Measurements from ENCODE around the gene DLGAP1.
A peak's percentile ranks its signal among the peaks of the same experiment; 100 is the strongest.

DLGAP1 gene

DNA sequence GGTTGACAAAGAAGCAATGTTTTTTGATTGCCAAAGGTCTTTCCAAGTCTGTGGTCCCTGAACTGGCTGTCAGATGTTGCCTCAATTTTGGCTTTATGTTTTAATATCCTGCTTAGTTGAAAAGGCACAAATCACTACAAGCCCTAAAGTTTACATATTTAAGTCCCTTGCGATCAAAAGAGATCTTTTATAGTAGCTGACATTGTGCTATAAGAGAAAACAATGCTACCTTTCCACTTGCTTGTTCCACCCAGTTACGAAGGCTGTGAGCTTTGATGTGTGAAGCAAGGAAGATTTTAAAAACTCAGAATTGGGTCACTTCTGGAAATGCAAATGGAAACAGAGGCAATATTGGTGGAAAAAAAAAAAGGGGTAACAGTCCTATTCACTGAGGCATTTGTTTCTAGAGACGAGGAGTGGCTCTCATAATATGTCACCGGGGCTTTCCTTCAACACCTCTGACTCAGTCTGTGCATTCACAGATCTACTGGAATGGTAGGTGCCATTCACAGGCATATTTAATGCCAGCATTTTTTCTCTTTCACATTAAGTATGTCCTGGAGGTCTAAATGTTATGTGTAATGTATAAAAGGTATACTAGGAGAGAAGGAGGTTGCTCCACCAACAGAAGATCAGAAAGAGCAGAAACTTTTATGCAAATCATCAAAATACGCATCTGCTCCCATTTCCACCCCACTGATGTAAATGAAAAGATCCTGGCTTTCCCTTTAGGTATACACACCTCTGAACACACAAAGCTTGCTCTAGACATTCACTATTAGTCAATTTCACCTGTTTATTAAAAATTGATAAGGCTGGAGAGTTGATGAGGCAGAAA, 913.3 kb downstream of the DLGAP1 start:
- Histone ChIP-seq H4K20me1 (ENCODE audit: insufficient read depth, low read length) (no peaks in the 10 kb centered on the region), H3F3A (ENCODE audit: insufficient read depth, low read length) (no peaks in the 10 kb centered on the region), H3K27ac (ENCODE audit: low read depth, low read length, poor library complexity, severe bottlenecking) (no peak overlapping the region), H3K9me2 (ENCODE audit: low read depth, low read length) (no peaks in the 10 kb centered on the region), H3K9ac (ENCODE audit: low read length) (no peak overlapping the region), H3K4me3 (ENCODE audit: low read depth, low read length, poor library complexity, severe bottlenecking) (no peak overlapping the region), H3K4me1 (ENCODE audit: insufficient read depth, low read length, severe bottlenecking) (peaks cover 24% of the 10 kb centered on the region), H3K79me2 (ENCODE audit: insufficient read depth, low read length) (no peaks in the 10 kb centered on the region), H3K9me3 (ENCODE audit: low read length) (no peaks in the 10 kb centered on the region), H3K4me2 (ENCODE audit: low read length) (peak overlapping the region; percentile 21; the same call in 1 of the 2 replicates), H2AFZ (ENCODE audit: low read length) (no peak overlapping the region), H3K27me3 (ENCODE audit: insufficient read depth, low read length) (no peaks in the 10 kb centered on the region), H3K36me3 (ENCODE audit: insufficient read depth, low read length) (no peaks in the 10 kb centered on the region)
- TF ChIP-seq, protein P1, sequence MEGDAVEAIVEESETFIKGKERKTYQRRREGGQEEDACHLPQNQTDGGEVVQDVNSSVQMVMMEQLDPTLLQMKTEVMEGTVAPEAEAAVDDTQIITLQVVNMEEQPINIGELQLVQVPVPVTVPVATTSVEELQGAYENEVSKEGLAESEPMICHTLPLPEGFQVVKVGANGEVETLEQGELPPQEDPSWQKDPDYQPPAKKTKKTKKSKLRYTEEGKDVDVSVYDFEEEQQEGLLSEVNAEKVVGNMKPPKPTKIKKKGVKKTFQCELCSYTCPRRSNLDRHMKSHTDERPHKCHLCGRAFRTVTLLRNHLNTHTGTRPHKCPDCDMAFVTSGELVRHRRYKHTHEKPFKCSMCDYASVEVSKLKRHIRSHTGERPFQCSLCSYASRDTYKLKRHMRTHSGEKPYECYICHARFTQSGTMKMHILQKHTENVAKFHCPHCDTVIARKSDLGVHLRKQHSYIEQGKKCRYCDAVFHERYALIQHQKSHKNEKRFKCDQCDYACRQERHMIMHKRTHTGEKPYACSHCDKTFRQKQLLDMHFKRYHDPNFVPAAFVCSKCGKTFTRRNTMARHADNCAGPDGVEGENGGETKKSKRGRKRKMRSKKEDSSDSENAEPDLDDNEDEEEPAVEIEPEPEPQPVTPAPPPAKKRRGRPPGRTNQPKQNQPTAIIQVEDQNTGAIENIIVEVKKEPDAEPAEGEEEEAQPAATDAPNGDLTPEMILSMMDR (IDR thresholded peaks at IDR 0.05; ENCODE audit: low read length): no peak
- TF ChIP-seq EZH2 (IDR thresholded peaks at IDR 0.05; ENCODE audit: borderline replicate concordance, low read length): no peak

DNA sequence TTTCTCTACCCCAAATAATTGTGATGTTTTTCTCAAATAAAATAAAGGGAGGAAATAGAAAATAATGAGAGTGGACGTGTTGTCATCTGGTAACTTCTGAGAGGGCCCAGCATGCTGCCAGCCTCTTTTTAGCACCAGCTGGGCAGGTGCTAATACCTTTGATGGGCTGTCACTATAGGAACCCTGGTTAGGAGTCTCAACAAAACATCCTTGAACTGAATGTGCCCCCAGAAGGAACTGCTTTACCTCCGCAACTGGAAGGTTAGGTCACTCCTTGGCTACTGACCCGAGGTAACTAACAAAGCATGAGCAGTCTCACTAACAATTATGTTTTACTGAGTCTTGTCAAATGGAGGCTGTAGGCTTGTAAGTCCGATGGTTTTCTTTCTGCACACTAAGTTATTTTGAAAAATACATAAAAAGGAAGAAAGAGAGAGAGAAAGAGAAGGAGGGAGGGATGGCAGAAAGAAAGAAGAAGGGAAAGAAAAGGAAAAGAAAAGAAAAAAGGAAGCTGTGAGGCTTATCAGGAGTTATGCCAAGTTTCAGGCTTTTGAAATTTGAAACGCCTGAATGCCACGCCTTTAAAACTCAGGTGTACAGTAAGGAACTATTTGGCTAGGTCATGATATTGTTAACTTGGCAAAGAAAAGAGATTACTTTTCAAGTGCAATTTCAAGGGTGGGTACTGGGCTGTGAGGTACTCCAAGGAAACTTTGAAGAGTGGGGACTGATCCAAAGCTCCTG, 914.1 kb downstream of the DLGAP1 start:
- Histone ChIP-seq H3K9ac (ENCODE audit: low read length) (no peak overlapping the region), H3K4me1 (ENCODE audit: insufficient read depth, low read length, severe bottlenecking) (peaks cover 21% of the 10 kb centered on the region), H4K20me1 (ENCODE audit: insufficient read depth, low read length) (no peaks in the 10 kb centered on the region), H3K4me3 (ENCODE audit: low read depth, low read length, poor library complexity, severe bottlenecking) (no peak overlapping the region), H3K36me3 (ENCODE audit: insufficient read depth, low read length) (no peaks in the 10 kb centered on the region), H3K9me3 (ENCODE audit: low read length) (no peaks in the 10 kb centered on the region), H2AFZ (ENCODE audit: low read length) (no peak overlapping the region), H3K4me2 (ENCODE audit: low read length) (no peak overlapping the region; the same call in 1 of the 2 replicates), H3F3A (ENCODE audit: insufficient read depth, low read length) (no peaks in the 10 kb centered on the region), H3K27me3 (ENCODE audit: insufficient read depth, low read length) (no peaks in the 10 kb centered on the region), H3K9me2 (ENCODE audit: low read depth, low read length) (no peaks in the 10 kb centered on the region), H3K79me2 (ENCODE audit: insufficient read depth, low read length) (no peaks in the 10 kb centered on the region), H3K27ac (ENCODE audit: low read depth, low read length, poor library complexity, severe bottlenecking) (no peak overlapping the region)
- TF ChIP-seq, protein P1 (IDR thresholded peaks at IDR 0.05; ENCODE audit: low read length): no peak
- TF ChIP-seq EZH2 (IDR thresholded peaks at IDR 0.05; ENCODE audit: borderline replicate concordance, low read length): no peak

DNA sequence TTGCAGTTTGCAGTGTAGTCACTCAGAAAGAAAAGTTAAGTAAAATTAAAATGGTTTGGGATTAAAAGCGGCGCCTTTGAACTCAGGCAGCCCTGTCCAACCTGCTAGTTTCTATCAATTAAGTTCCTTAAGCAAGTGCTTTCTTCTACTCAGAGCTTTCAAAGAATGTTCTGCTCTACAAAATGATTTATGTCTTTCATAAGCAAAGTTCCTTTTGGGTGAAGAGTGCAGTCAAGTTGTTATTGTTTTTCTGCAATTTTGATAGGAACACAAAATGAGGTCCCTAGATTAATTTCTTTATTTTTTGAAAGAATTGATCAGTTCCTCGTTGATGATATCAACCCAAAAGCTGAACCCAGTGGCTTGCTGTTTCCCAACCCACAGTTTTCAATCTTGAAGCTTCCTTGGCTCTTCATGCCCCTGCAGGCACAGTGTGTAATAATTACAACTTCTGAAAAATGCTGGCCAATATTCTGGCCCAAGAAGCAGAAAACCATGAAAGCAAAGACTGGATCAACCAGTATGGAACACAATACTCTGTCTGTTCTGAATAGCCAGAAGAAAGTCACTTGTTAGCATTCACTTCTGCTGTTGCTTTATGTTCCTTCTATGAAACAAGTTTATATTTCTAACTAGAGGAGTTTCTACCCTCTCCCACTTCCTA, 916.0 kb downstream of the DLGAP1 start:
- Histone ChIP-seq H3K36me3 (ENCODE audit: insufficient read depth, low read length) (no peaks in the 10 kb centered on the region; the same call in 1 of the 2 replicates), H3K9ac (ENCODE audit: low read length) (no peak overlapping the region), H4K20me1 (ENCODE audit: insufficient read depth, low read length) (no peaks in the 10 kb centered on the region), H2AFZ (ENCODE audit: low read length) (no peak overlapping the region), H3K4me2 (ENCODE audit: low read length) (no peak overlapping the region), H3K4me3 (ENCODE audit: low read depth, low read length, poor library complexity, severe bottlenecking) (no peak overlapping the region), H3F3A (ENCODE audit: insufficient read depth, low read length) (no peaks in the 10 kb centered on the region), H3K27ac (ENCODE audit: low read depth, low read length, poor library complexity, severe bottlenecking) (no peak overlapping the region), H3K9me2 (ENCODE audit: low read depth, low read length) (no peaks in the 10 kb centered on the region), H3K79me2 (ENCODE audit: insufficient read depth, low read length) (no peaks in the 10 kb centered on the region), H3K4me1 (ENCODE audit: insufficient read depth, low read length, severe bottlenecking) (peaks cover 21% of the 10 kb centered on the region), H3K9me3 (ENCODE audit: low read length) (no peaks in the 10 kb centered on the region), H3K27me3 (ENCODE audit: insufficient read depth, low read length) (no peaks in the 10 kb centered on the region)
- TF ChIP-seq EZH2 (IDR thresholded peaks at IDR 0.05; ENCODE audit: borderline replicate concordance, low read length): no peak
- TF ChIP-seq, protein P1 (IDR thresholded peaks at IDR 0.05; ENCODE audit: low read length): no peak

All from OCI-LY1 (cell line).